WI38 (cell line): Measurements from ENCODE around the gene MTHFD2L.

Experiments
- H3K4me3 ChIP-seq: 2 replicates; pipeline ENCODE4 v1.5.1; 2011; ENCODE audit warnings: low read depth, mild to moderate bottlenecking, control low read depth, low read length
- CTCF ChIP-seq: IDR thresholded peaks from 2 replicates; pipeline ENCODE4 v1.5.1; 2012; ENCODE audit warnings: low read depth, mild to moderate bottlenecking, control low read depth, low read length

The MTHFD2L gene

GRCh38 chr4:74287791-74288190 is 129.9 kb downstream of the MTHFD2L start:
- TF ChIP-seq CTCF = no peak
- no peak overlapping the region for H3K4me3 ChIP-seq

DNA sequence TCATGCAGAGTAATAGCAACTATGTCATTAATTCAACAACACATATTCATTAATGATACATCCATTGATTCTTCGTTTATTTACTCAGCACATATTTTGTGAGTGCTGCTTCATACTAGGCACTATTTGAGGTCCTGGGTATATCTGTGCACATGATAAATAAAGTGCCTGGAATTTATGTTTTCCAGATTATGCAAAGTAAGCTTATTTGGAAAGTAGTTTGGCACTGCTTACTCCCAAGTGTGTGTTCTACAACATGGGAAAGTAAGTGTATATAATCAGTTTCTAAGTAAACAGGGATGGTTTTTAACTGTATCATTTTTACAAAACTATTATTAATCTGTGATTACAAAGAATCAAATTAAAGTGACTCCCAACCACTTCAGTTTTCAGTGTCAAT is 133.6 kb downstream of the MTHFD2L start:
- H3K4me3 ChIP-seq = no peak overlapping the region
- TF ChIP-seq CTCF = no peak

DNA sequence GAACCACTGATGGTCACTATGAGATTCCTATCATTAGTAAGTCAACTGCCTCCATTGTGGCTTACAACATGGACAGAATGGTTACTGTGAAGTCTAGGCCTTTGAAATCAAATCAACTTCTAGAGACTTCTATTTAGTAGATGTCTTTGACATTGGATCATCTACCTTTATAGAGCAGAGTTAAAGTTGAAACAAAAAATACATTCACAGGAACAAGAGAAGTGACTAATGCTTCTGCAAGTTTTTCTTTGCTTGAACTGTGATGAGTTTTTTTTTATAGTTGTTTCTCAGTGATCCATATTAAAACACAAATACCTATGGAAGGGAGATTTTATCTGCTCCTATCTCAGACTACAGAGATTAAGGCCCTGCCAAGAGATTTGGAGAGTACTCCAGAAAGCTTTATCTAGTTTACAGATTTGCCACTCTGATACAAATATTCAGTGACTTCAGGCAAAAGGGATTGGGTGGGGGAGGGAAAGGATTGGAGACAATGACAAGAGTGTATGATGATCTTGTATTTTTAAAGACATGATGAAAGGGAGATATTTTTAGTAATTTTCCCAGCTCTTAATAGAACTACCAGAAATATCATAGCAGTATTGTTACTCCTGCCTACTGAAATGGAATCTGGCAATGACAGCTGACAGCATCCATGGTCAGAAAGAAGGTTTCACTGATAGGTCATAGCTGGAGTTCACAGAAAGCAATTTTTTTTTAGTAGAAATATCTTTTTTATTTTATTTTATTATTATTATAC is 134.4 kb downstream of the MTHFD2L start:
- no peak overlapping the region for H3K4me3 ChIP-seq
- TF ChIP-seq CTCF = no peak

GRCh38 chr4:74293558-74293957 is 135.6 kb downstream of the MTHFD2L start:
- H3K4me3 ChIP-seq = no peak overlapping the region
- TF ChIP-seq CTCF = no peak

DNA sequence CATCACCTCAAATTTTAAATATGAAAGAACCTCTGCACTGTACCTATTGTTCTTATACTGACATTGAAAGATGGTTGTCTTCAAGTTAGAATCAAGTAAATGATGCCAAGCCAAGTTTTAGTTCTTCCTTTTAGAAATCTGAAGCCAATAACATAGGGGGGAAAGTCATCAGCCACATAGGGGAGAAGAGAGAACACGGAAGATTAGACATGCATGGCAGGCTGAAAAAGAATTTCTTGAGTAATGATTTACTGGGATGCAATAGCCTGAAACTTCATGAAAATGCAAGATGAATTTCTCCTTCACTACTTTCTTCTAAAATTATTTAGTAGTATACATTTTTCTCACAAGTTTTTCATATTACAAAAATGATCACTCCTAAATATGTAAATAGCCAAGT is 136.8 kb downstream of the MTHFD2L start:
- no peak for TF ChIP-seq CTCF
- no peak overlapping the region for H3K4me3 ChIP-seq

- H3K4me3 ChIP-seq = no peak overlapping the region
- TF ChIP-seq CTCF = no peak
Measured at GRCh38 chr4:74297539-74297938, 139.6 kb downstream of the MTHFD2L start.

- no peak for TF ChIP-seq CTCF
- no peak overlapping the region for H3K4me3 ChIP-seq
Measured at GRCh38 chr4:74304095-74304625, 146.2 kb downstream of the MTHFD2L start.
